Panc1 (cell line): ENCODE results near the gene SCGB3A1. TPM values are rescaled to one million over a fixed set of nuclear protein-coding genes. Genes with fewer than 3 reads are reported as not detected.

Experiments
- ATAC-seq: fragments of 200-7000 bp; cut with Tn5 transposase; 2 replicates; pipeline ENCODE4 v1.9.1; 2020; ENCODE audit warnings: mild to moderate bottlenecking, moderate library complexity
- BruUV-seq: library from RNA; stranded (reverse); fragments of 400-500 nt; replicated peaks from 2 replicates; lab custom pipeline; 2021; lab: Mats Ljungman, UMichigan
- CTCF ChIA-PET: fragments of 300-600 bp; sonication (Branson Sonifier 250); formaldehyde crosslinking; loops from one replicate; lab custom pipeline; 2022; ENCODE audit warnings: antibody characterized with exemption; lab: Charles Lee
- POLR2A ChIA-PET: fragments of 300-600 bp; sonication (Branson Sonifier 250); formaldehyde crosslinking; loops from one replicate; lab custom pipeline; 2022; ENCODE audit warnings: antibody characterized with exemption; lab: Charles Lee
- DNase-seq: peaks from one replicate; pipeline ENCODE4 v3.0.0-alpha.2; 2010; ENCODE audit warnings: low read depth, low spot score
- H3K27ac ChIP-seq: 2 replicates; pipeline ENCODE4 v1.5.1; 2011; ENCODE audit warnings: mild to moderate bottlenecking, low read length, inconsistent platforms
- H3K27me3 ChIP-seq: fragments of 200-500 bp; sonication (Bioruptor generic); 2 replicates; pipeline ENCODE4 v1.6.0; 2014; ENCODE audit warnings: low read length, inconsistent platforms; ENCODE audit not compliant: control insufficient read depth, insufficient read depth
- H3K36me3 ChIP-seq: fragments of 200-500 bp; sonication (Bioruptor generic); 2 replicates; pipeline ENCODE4 v1.5.1; 2014; ENCODE audit warnings: inconsistent platforms, mild to moderate bottlenecking, low read length, moderate library complexity; ENCODE audit not compliant: control insufficient read depth, insufficient read depth
- H3K4me1 ChIP-seq: 2 replicates; pipeline ENCODE4 v1.5.1; 2011; ENCODE audit warnings: inconsistent platforms, mild to moderate bottlenecking, low read length, moderate library complexity; ENCODE audit not compliant: control insufficient read depth, insufficient read depth
- H3K4me3 ChIP-seq, 2 experiments: 2 replicates each; pipeline ENCODE4 v1.5.1; 2011 to 2012; ENCODE audit warnings: low read depth in 2 of 2, low read length in 2 of 2, mild to moderate bottlenecking in 2 of 2, inconsistent platforms in 1 of 2, moderate library complexity in 1 of 2
- H3K9me3 ChIP-seq: fragments of 200-500 bp; sonication (Bioruptor generic); 2 replicates; pipeline ENCODE4 v1.5.1; 2014; ENCODE audit warnings: low read depth, mild to moderate bottlenecking, inconsistent platforms, low read length, moderate library complexity; ENCODE audit not compliant: control insufficient read depth, insufficient read depth
- CTCF ChIP-seq: fragments of 450-650 bp; IDR thresholded peaks from 2 replicates; pipeline ENCODE4 v1.5.1; 2017; ENCODE audit warnings: mild to moderate bottlenecking
- POLR2AphosphoS5 ChIP-seq: IDR thresholded peaks from 2 replicates; pipeline ENCODE4 v1.6.1; 2012; ENCODE audit warnings: mild to moderate bottlenecking, low read depth, low read length, moderate library complexity
- REST ChIP-seq, 2 experiments: IDR thresholded peaks; 2 replicates each; pipeline ENCODE4 v1.6.1; 2011 to 2012; ENCODE audit warnings: low read depth in 2 of 2, control low read depth in 1 of 2, low read length in 1 of 2, mild to moderate bottlenecking in 1 of 2, moderate library complexity in 1 of 2; ENCODE audit not compliant: insufficient read depth in 1 of 2
- SIN3A ChIP-seq: IDR thresholded peaks from 2 replicates; pipeline ENCODE4 v1.6.1; 2012; ENCODE audit warnings: low read depth, mild to moderate bottlenecking, low read length, moderate library complexity, borderline replicate concordance; ENCODE audit not compliant: insufficient read depth
- TCF7L2 ChIP-seq: IDR thresholded peaks from 2 replicates; pipeline ENCODE4 v1.6.1; 2011; ENCODE audit warnings: mild to moderate bottlenecking, low read depth, low read length, inconsistent platforms
- in situ Hi-C: cut with HindIII; loops from 2 replicates; pipeline ENCODE4 v1.10.0; 2016; ENCODE audit warnings: low sequenced_read_pairs, low pct_unique_long_range_greater_than_20kb
- intact Hi-C: fragments of 100-400 bp; cut with micrococcal nuclease; formaldehyde crosslinking; loops from one replicate; pipeline ENCODE4 v1.10.0; 2022; ENCODE audit not compliant: unreplicated experiment
- total RNA-seq: library from RNA; stranded (reverse); gene quantifications from one replicate; pipeline ENCODE4 v1.2.1, GENCODE V29; 2021; ENCODE audit not compliant: unreplicated experiment

Gene SCGB3A1
- total RNA-seq, 1 experiment from 2014 or later: not detected

GRCh38 chr5:180613188-180613813 lies 22.0 kb upstream of the SCGB3A1 start:
- Histone ChIP-seq H3K9me3 (no peaks in the 10 kb centered on the region), H3K27ac (no peak overlapping the region), H3K4me3 (no peak overlapping the region), H3K36me3 (no peaks in the 10 kb centered on the region), H3K27me3 (no peaks in the 10 kb centered on the region), H3K4me1 (no peaks in the 10 kb centered on the region)
- no peak for ATAC-seq
- POLR2A ChIA-PET: interaction anchor here (0.7 kb wide), 1 partner anchor 33 kb away, joined by 10 read pairs; no protein-coding TSS in a partner anchor
- CTCF ChIA-PET: interaction anchor here (1.2 kb wide), 1 partner anchor 105 kb away, joined by 4 read pairs; no protein-coding TSS in a partner anchor
- intact Hi-C loops (loop anchor here (5.0 kb wide), 1 partner anchor 59 kb away; no protein-coding TSS in a partner anchor), in situ Hi-C loops (no loop called here)
- no peak for DNase-seq
- no TSS peak for BruUV-seq
- no peak for TF ChIP-seq TCF7L2
- no peak for TF ChIP-seq REST (IDR thresholded peaks at IDR 0.05; ENCODE audit: insufficient read depth in 1 of 2, low read depth in 2 of 2, low read length in 1 of 2)
- no peak for TF ChIP-seq POLR2AphosphoS5
- TF ChIP-seq CTCF: no peak
- no peak for TF ChIP-seq SIN3A

GRCh38 chr5:180612683-180613082 lies 21.4 kb upstream of the SCGB3A1 start:
- Histone ChIP-seq H3K27ac (no peak overlapping the region), H3K4me1 (no peaks in the 10 kb centered on the region), H3K9me3 (no peaks in the 10 kb centered on the region), H3K4me3 (no peak overlapping the region), H3K27me3 (no peaks in the 10 kb centered on the region), H3K36me3 (no peaks in the 10 kb centered on the region)
- no peak for ATAC-seq
- CTCF ChIA-PET: no interaction called here
- intact Hi-C loops (loop anchor here (5.0 kb wide), 1 partner anchor 60 kb away; no protein-coding TSS in a partner anchor), in situ Hi-C loops (no loop called here)
- POLR2A ChIA-PET: no interaction called here
- TF ChIP-seq REST (IDR thresholded peaks at IDR 0.05; ENCODE audit: insufficient read depth in 1 of 2, low read depth in 2 of 2, low read length in 1 of 2): no peak
- TF ChIP-seq CTCF: no peak
- TF ChIP-seq TCF7L2: no peak
- TF ChIP-seq SIN3A: no peak
- TF ChIP-seq POLR2AphosphoS5: no peak
- BruUV-seq: no TSS peak
- no peak for DNase-seq
